GM18858 (cell line): ENCODE data around the gene CGAS.
"Not testable (repeated sequence)": the region's sequence is repeated elsewhere in the genome, so short reads cannot be mapped to it uniquely, and the experiment has no call there.

ENCODE experiments used
- ATAC-seq: cut with Tn5 transposase; IDR thresholded peaks from one replicate; pipeline ENCODE4 v1.9.1; 2021; ENCODE audit not compliant: unreplicated experiment

Gene CGAS

GRCh38 chr6:73452107-73452461 lies at the start of gene CGAS:
CGAS (minus strand) TSS chr6:73452297; CDS start chr6:73452181, 116 bp downstream.
- peak; percentile 64 for ATAC-seq

GRCh38 chr6:73497915-73498314 lies 45.8 kb upstream of the CGAS start:
- ATAC-seq: no peak

GRCh38 chr6:73491377-73491776 lies 39.3 kb upstream of the CGAS start:
- ATAC-seq: no peak

GRCh38 chr6:73487473-73487872 lies 35.4 kb upstream of the CGAS start:
- ATAC-seq: no peak

- ATAC-seq: no peak
Measured at GRCh38 chr6:73484438-73484837, 32.3 kb upstream of the CGAS start.

- no peak for ATAC-seq
Measured at GRCh38 chr6:73481969-73482368, 29.9 kb upstream of the CGAS start.

- no peak for ATAC-seq
Measured at GRCh38 chr6:73477407-73477806, 25.3 kb upstream of the CGAS start.

- ATAC-seq: no peak
Measured at GRCh38 chr6:73476723-73477122, 24.6 kb upstream of the CGAS start.

- ATAC-seq: peak; percentile 98
Measured at GRCh38 chr6:73471686-73472290, 19.7 kb upstream of the CGAS start.

- peak; percentile 97 for ATAC-seq
Measured at GRCh38 chr6:73461537-73462350, 9.6 kb upstream of the CGAS start, which contains the start of gene MTO1. MTO1 (plus strand) TSS chr6:73461737; CDS start chr6:73461855, 118 bp downstream.

- no peak for ATAC-seq
Measured at GRCh38 chr6:73460056-73460455, 8.0 kb upstream of the CGAS start.

GRCh38 chr6:73459474-73459873 lies 7.4 kb upstream of the CGAS start:
- not testable (repeated sequence) for ATAC-seq

GRCh38 chr6:73455865-73456629 lies 4.0 kb upstream of the CGAS start:
- ATAC-seq: no peak

GRCh38 chr6:73451223-73452106 lies 632 bp downstream of the CGAS start:
- peak; percentile 43 for ATAC-seq

GRCh38 chr6:73443555-73443954 lies 8.5 kb downstream of the CGAS start:
- no peak for ATAC-seq

GRCh38 chr6:73435236-73435635 lies 16.9 kb downstream of the CGAS start:
- ATAC-seq: no peak

GRCh38 chr6:73421534-73421933 lies 30.6 kb downstream of the CGAS start:
- no peak for ATAC-seq

- ATAC-seq: no peak
Measured at GRCh38 chr6:73418081-73418741, 33.9 kb downstream of the CGAS start.

- ATAC-seq: no peak
Measured at GRCh38 chr6:73413102-73413501, 39.0 kb downstream of the CGAS start.

GRCh38 chr6:73409395-73409794 lies 42.7 kb downstream of the CGAS start:
- ATAC-seq: no peak
